Measurements from ENCODE around the gene PSG5.
A peak's percentile ranks its signal among the peaks of the same experiment; 100 is the strongest.
"Not testable (repeated sequence)": the region's sequence is repeated elsewhere in the genome, so short reads cannot be mapped to it uniquely, and the experiment has no call there.

The PSG5 gene

GRCh38 chr19:43205471-43206105 is 19.3 kb upstream of the PSG5 start, which contains the start of gene PSG4:
Gene PSG4, minus strand, starts transcription at chr19:43205638. Its CDS starts 102 bp downstream, at chr19:43205536.
- not testable (repeated sequence) for H4K91ac ChIP-seq (ENCODE audit: low read depth, low read length); H3K18ac ChIP-seq (ENCODE audit: low read length); H3K9ac ChIP-seq (ENCODE audit: low read length); H2BK5ac ChIP-seq (ENCODE audit: low read depth, low read length, poor library complexity); DNase-seq; H3K36me3 ChIP-seq (ENCODE audit: control insufficient read depth in 1 of 2, insufficient read depth in 2 of 2, low read length in 2 of 2); H2AFZ ChIP-seq (ENCODE audit: insufficient read depth, low read length, poor library complexity); H3K23ac ChIP-seq (ENCODE audit: low read length); H3K27me3 ChIP-seq (ENCODE audit: insufficient read depth, low read length); H3K4ac ChIP-seq (ENCODE audit: low read depth, low read length); H4K12ac ChIP-seq (ENCODE audit: low read depth, low read length); H3K4me2 ChIP-seq (ENCODE audit: low read length); H3K14ac ChIP-seq (ENCODE audit: low read length); H3K4me3 ChIP-seq (ENCODE audit: low read depth, low read length); H4K8ac ChIP-seq (ENCODE audit: low read depth, low read length); H3K79me2 ChIP-seq (ENCODE audit: control insufficient read depth, insufficient read depth, low read length, poor library complexity); H3K27ac ChIP-seq (ENCODE audit: low read depth, low read length); H3K79me1 ChIP-seq (ENCODE audit: low read length); H2BK120ac ChIP-seq (ENCODE audit: insufficient read depth, low read length, poor library complexity); H2AK5ac ChIP-seq (ENCODE audit: low read length); H3K4me1 ChIP-seq (ENCODE audit: control insufficient read depth in 1 of 2, insufficient read depth in 2 of 2, low read length in 2 of 2); H2BK12ac ChIP-seq (ENCODE audit: low read length)
- WGBS (ENCODE audit: extremely low coverage, insufficient coverage, insufficient read length) = no CpG with 5 or more reads among the region's 9 CpGs
- peaks cover 23% of the 10 kb centered on the region for H3K9me3 ChIP-seq (ENCODE audit: insufficient read depth, low read depth, low read length)

GRCh38 chr19:43203611-43204010 is 17.3 kb upstream of the PSG5 start:
- no CpG with 5 or more reads among the region's 7 CpGs for WGBS (ENCODE audit: extremely low coverage, insufficient coverage, insufficient read length)
- not testable (repeated sequence) for H2BK5ac ChIP-seq (ENCODE audit: low read depth, low read length, poor library complexity); H3K14ac ChIP-seq (ENCODE audit: low read length); H3K4me2 ChIP-seq (ENCODE audit: low read length); DNase-seq; H2AK5ac ChIP-seq (ENCODE audit: low read length); H3K4ac ChIP-seq (ENCODE audit: low read depth, low read length); H3K79me2 ChIP-seq (ENCODE audit: control insufficient read depth, insufficient read depth, low read length, poor library complexity); H4K8ac ChIP-seq (ENCODE audit: low read depth, low read length); H4K12ac ChIP-seq (ENCODE audit: low read depth, low read length); H3K27ac ChIP-seq (ENCODE audit: low read depth, low read length); H4K91ac ChIP-seq (ENCODE audit: low read depth, low read length); H3K4me3 ChIP-seq (ENCODE audit: low read depth, low read length); H3K18ac ChIP-seq (ENCODE audit: low read length); H3K27me3 ChIP-seq (ENCODE audit: insufficient read depth, low read length); H3K4me1 ChIP-seq (ENCODE audit: control insufficient read depth in 1 of 2, insufficient read depth in 2 of 2, low read length in 2 of 2); H2BK120ac ChIP-seq (ENCODE audit: insufficient read depth, low read length, poor library complexity); H3K36me3 ChIP-seq (ENCODE audit: control insufficient read depth in 1 of 2, insufficient read depth in 2 of 2, low read length in 2 of 2); H3K79me1 ChIP-seq (ENCODE audit: low read length); H2AFZ ChIP-seq (ENCODE audit: insufficient read depth, low read length, poor library complexity); H3K23ac ChIP-seq (ENCODE audit: low read length); H3K9ac ChIP-seq (ENCODE audit: low read length); H2BK12ac ChIP-seq (ENCODE audit: low read length)
- H3K9me3 ChIP-seq (ENCODE audit: insufficient read depth, low read depth, low read length) = peaks cover 23% of the 10 kb centered on the region

- H2AFZ ChIP-seq (ENCODE audit: insufficient read depth, low read length, poor library complexity); H4K12ac ChIP-seq (ENCODE audit: low read depth, low read length); H3K4me2 ChIP-seq (ENCODE audit: low read length); H3K4me3 ChIP-seq (ENCODE audit: low read depth, low read length); H3K79me1 ChIP-seq (ENCODE audit: low read length); H2BK12ac ChIP-seq (ENCODE audit: low read length); H3K27ac ChIP-seq (ENCODE audit: low read depth, low read length); H3K4ac ChIP-seq (ENCODE audit: low read depth, low read length); H3K27me3 ChIP-seq (ENCODE audit: insufficient read depth, low read length); H2AK5ac ChIP-seq (ENCODE audit: low read length); H2BK5ac ChIP-seq (ENCODE audit: low read depth, low read length, poor library complexity); H3K79me2 ChIP-seq (ENCODE audit: control insufficient read depth, insufficient read depth, low read length, poor library complexity); H3K18ac ChIP-seq (ENCODE audit: low read length); DNase-seq; H2BK120ac ChIP-seq (ENCODE audit: insufficient read depth, low read length, poor library complexity); H4K91ac ChIP-seq (ENCODE audit: low read depth, low read length); H3K23ac ChIP-seq (ENCODE audit: low read length); H3K14ac ChIP-seq (ENCODE audit: low read length); H3K9ac ChIP-seq (ENCODE audit: low read length); H3K4me1 ChIP-seq (ENCODE audit: control insufficient read depth in 1 of 2, insufficient read depth in 2 of 2, low read length in 2 of 2); H3K36me3 ChIP-seq (ENCODE audit: control insufficient read depth in 1 of 2, insufficient read depth in 2 of 2, low read length in 2 of 2); H4K8ac ChIP-seq (ENCODE audit: low read depth, low read length): not testable (repeated sequence)
- WGBS (ENCODE audit: extremely low coverage, insufficient coverage, insufficient read length) = no CpG with 5 or more reads among the region's 2 CpGs
- H3K9me3 ChIP-seq (ENCODE audit: insufficient read depth, low read depth, low read length) = peaks cover 16% of the 10 kb centered on the region
Measured at GRCh38 chr19:43201891-43202290, 15.6 kb upstream of the PSG5 start.

GRCh38 chr19:43201337-43201801 is 15.0 kb upstream of the PSG5 start:
- not testable (repeated sequence) for H2AFZ ChIP-seq (ENCODE audit: insufficient read depth, low read length, poor library complexity); H3K4me2 ChIP-seq (ENCODE audit: low read length); H3K79me2 ChIP-seq (ENCODE audit: control insufficient read depth, insufficient read depth, low read length, poor library complexity); H3K23ac ChIP-seq (ENCODE audit: low read length); H3K18ac ChIP-seq (ENCODE audit: low read length); H3K27ac ChIP-seq (ENCODE audit: low read depth, low read length); H4K8ac ChIP-seq (ENCODE audit: low read depth, low read length); H3K36me3 ChIP-seq (ENCODE audit: control insufficient read depth in 1 of 2, insufficient read depth in 2 of 2, low read length in 2 of 2); H3K4me1 ChIP-seq (ENCODE audit: control insufficient read depth in 1 of 2, insufficient read depth in 2 of 2, low read length in 2 of 2); H4K91ac ChIP-seq (ENCODE audit: low read depth, low read length); H2BK5ac ChIP-seq (ENCODE audit: low read depth, low read length, poor library complexity); H3K4me3 ChIP-seq (ENCODE audit: low read depth, low read length); H3K14ac ChIP-seq (ENCODE audit: low read length); H4K12ac ChIP-seq (ENCODE audit: low read depth, low read length); H2AK5ac ChIP-seq (ENCODE audit: low read length); H2BK120ac ChIP-seq (ENCODE audit: insufficient read depth, low read length, poor library complexity); H3K4ac ChIP-seq (ENCODE audit: low read depth, low read length); H3K79me1 ChIP-seq (ENCODE audit: low read length); H3K9ac ChIP-seq (ENCODE audit: low read length); H3K27me3 ChIP-seq (ENCODE audit: insufficient read depth, low read length); H2BK12ac ChIP-seq (ENCODE audit: low read length)
- WGBS (ENCODE audit: extremely low coverage, insufficient coverage, insufficient read length) = no CpG with 5 or more reads among the region's 7 CpGs
- peak; percentile 40 to 82 for DNase-seq
- H3K9me3 ChIP-seq (ENCODE audit: insufficient read depth, low read depth, low read length) = peaks cover 14% of the 10 kb centered on the region
